ENCODE results near the gene BMI1.

GRCh38 chr10:22363305-22363704 is 42.4 kb downstream of the BMI1 start:
- TF ChIP-seq CTCF (IDR thresholded peaks at IDR 0.05) (no peak), POLR2A (IDR thresholded peaks at IDR 0.05) (no peak)
